GM23338 (cell line): ENCODE results near the gene KAZN.

ENCODE experiments used
- CTCF ChIP-seq, 2 experiments: fragments of 200-600 bp in 1 of 2; sonication (generic) in 1 of 2; conservative IDR thresholded peaks; 2 replicates each; pipeline versions ENCODE4 v1.5.1 to v1.6.1; 2016 to 2017; ENCODE audit warnings: antibody characterized with exemption in 2 of 2, low read depth in 2 of 2, mild to moderate bottlenecking in 2 of 2, moderate library complexity in 1 of 2
- EZH2 ChIP-seq: fragments of 200-600 bp; sonication (generic); IDR thresholded peaks from one replicate; pipeline ENCODE4 v1.8.0; 2017; ENCODE audit warnings: antibody characterized with exemption, mild to moderate bottlenecking, low read depth; ENCODE audit not compliant: unreplicated experiment
- EZH2phosphoT487 ChIP-seq: fragments of 200-600 bp; sonication (generic); IDR thresholded peaks from one replicate; pipeline ENCODE4 v1.8.1; 2018; ENCODE audit warnings: antibody characterized with exemption; ENCODE audit not compliant: unreplicated experiment
- POLR2AphosphoS5 ChIP-seq: IDR thresholded peaks from 2 replicates; pipeline ENCODE4 v1.6.1; 2016; ENCODE audit warnings: antibody characterized with exemption, low read depth
- STAT1 ChIP-seq: IDR thresholded peaks from one replicate; pipeline ENCODE4 v1.6.1; 2016; ENCODE audit warnings: antibody characterized with exemption; ENCODE audit not compliant: unreplicated experiment
- TF ChIP-seq, protein P1 (sequence below): IDR thresholded peaks from one replicate; pipeline ENCODE4 v1.6.1; 2018; ENCODE audit warnings: antibody characterized with exemption; ENCODE audit not compliant: unreplicated experiment

DNA sequence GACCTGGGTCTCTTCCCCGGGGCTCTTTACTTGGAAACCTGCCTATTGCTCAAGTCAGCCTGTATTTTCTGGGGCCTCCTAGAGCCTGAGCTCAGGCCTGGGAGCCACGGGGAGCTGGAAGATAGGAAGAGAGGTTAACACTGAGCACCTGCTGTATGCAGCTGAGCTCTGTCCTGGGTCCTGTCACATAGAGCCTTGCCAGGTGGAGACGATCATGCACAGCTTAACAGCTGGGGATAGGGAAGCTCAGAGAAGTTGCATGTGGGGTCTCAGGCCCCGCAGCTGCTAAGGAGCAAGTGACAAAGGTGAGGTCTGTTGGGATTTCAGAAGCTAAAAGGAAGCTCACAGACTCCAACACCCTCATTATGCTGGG lies 427.6 kb downstream of the KAZN start:
- TF ChIP-seq CTCF (conservative IDR thresholded peaks at IDR 0.05; ENCODE audit: low read depth in 2 of 2) (no peak), POLR2AphosphoS5 (no peak), STAT1 (no peak), EZH2 (no peak), EZH2phosphoT487 (no peak)
- TF ChIP-seq, protein P1, sequence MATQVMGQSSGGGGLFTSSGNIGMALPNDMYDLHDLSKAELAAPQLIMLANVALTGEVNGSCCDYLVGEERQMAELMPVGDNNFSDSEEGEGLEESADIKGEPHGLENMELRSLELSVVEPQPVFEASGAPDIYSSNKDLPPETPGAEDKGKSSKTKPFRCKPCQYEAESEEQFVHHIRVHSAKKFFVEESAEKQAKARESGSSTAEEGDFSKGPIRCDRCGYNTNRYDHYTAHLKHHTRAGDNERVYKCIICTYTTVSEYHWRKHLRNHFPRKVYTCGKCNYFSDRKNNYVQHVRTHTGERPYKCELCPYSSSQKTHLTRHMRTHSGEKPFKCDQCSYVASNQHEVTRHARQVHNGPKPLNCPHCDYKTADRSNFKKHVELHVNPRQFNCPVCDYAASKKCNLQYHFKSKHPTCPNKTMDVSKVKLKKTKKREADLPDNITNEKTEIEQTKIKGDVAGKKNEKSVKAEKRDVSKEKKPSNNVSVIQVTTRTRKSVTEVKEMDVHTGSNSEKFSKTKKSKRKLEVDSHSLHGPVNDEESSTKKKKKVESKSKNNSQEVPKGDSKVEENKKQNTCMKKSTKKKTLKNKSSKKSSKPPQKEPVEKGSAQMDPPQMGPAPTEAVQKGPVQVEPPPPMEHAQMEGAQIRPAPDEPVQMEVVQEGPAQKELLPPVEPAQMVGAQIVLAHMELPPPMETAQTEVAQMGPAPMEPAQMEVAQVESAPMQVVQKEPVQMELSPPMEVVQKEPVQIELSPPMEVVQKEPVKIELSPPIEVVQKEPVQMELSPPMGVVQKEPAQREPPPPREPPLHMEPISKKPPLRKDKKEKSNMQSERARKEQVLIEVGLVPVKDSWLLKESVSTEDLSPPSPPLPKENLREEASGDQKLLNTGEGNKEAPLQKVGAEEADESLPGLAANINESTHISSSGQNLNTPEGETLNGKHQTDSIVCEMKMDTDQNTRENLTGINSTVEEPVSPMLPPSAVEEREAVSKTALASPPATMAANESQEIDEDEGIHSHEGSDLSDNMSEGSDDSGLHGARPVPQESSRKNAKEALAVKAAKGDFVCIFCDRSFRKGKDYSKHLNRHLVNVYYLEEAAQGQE = no peak
